Endothelial cell (in vitro differentiated cells): ENCODE results near the gene PRR7. TPM values are rescaled to one million over a fixed set of nuclear protein-coding genes. Genes with fewer than 3 reads are reported as not detected.

Source experiments
- DNase-seq: peaks from one replicate; pipeline ENCODE4 v3.0.0; 2021; ENCODE audit warnings: low spot score
- H3K27ac Mint-ChIP-seq: one replicate; pipeline ENCODE4 v1.8.0; 2021; ENCODE audit warnings: mixed read lengths, inconsistent platforms; ENCODE audit not compliant: unreplicated experiment
- H3K27me3 Mint-ChIP-seq: one replicate; pipeline ENCODE4 v1.8.0; 2021; ENCODE audit warnings: mild to moderate bottlenecking, moderate library complexity, mixed read lengths, inconsistent platforms; ENCODE audit not compliant: unreplicated experiment
- H3K36me3 Mint-ChIP-seq: one replicate; pipeline ENCODE4 v1.8.0; 2021; ENCODE audit warnings: mild to moderate bottlenecking, low read depth, mixed read lengths, inconsistent platforms; ENCODE audit not compliant: unreplicated experiment
- H3K4me1 Mint-ChIP-seq: one replicate; pipeline ENCODE4 v1.8.0; 2021; ENCODE audit warnings: mild to moderate bottlenecking, mixed read lengths, inconsistent platforms; ENCODE audit not compliant: unreplicated experiment
- H3K4me3 Mint-ChIP-seq: one replicate; pipeline ENCODE4 v1.8.0; 2021; ENCODE audit warnings: mild to moderate bottlenecking, mixed read lengths, inconsistent platforms; ENCODE audit not compliant: unreplicated experiment
- H3K9me3 Mint-ChIP-seq: one replicate; pipeline ENCODE4 v1.8.0; 2021; ENCODE audit warnings: mixed read lengths, inconsistent platforms; ENCODE audit not compliant: unreplicated experiment
- CTCF ChIP-seq: fragments of 200-600 bp; sonication (generic); IDR thresholded peaks from one replicate; pipeline ENCODE4 v1.5.0; 2021; ENCODE audit warnings: antibody characterized with exemption; ENCODE audit not compliant: unreplicated experiment
- long read RNA-seq: library from polyadenylated mRNA; unstranded; transcript quantifications from one replicate; pipeline ENCODE4 v2.0.0, GENCODE V29; 2020; ENCODE audit not compliant: unreplicated experiment
- total RNA-seq: library from RNA; stranded (reverse); fragmentation: NEBNext Ultra II Directional; extraction: Animal tissue kit (Norgen Biotek cat#: 25700); gene quantifications from one replicate; pipeline ENCODE4 v1.2.1, GENCODE V29; 2021; ENCODE audit not compliant: unreplicated experiment

The PRR7 gene
- 0.97 TPM for total RNA-seq
- long read RNA-seq: 0 reads

- peaks cover 12% of the 10 kb centered on the region for H3K4me1 Mint-ChIP-seq
- H3K9me3 Mint-ChIP-seq: no peaks in the 10 kb centered on the region
- no peak for TF ChIP-seq CTCF
- peaks cover 11% of the 10 kb centered on the region for H3K36me3 Mint-ChIP-seq
- peak; percentile 47 for DNase-seq
- peak within 1 kb of the TSS; percentile 83 for H3K27ac Mint-ChIP-seq
- H3K4me3 Mint-ChIP-seq: peak within 1 kb of the TSS; percentile 80
- H3K27me3 Mint-ChIP-seq: peaks cover 29% of the 10 kb centered on the region
Measured at GRCh38 chr5:177446200-177447065, at the start of gene PRR7. TSS of gene PRR7 (plus strand) at chr5:177446814. CDS start at chr5:177455068, 8,254 bp downstream.

GRCh38 chr5:177397875-177398390 is 48.7 kb upstream of the PRR7 start:
- Mint-ChIP-seq H3K36me3 (peaks cover 3% of the 10 kb centered on the region), H3K9me3 (no peaks in the 10 kb centered on the region), H3K4me3 (no peak overlapping the region), H3K4me1 (peaks cover 16% of the 10 kb centered on the region), H3K27me3 (peaks cover 10% of the 10 kb centered on the region), H3K27ac (no peak overlapping the region)
- no peak for DNase-seq
- TF ChIP-seq CTCF: no peak

GRCh38 chr5:177399997-177400868 is 46.4 kb upstream of the PRR7 start, which contains the start of gene PFN3:
TSS of gene PFN3 (minus strand) at chr5:177400661. CDS start at chr5:177400576, 85 bp downstream.
- H3K27me3 Mint-ChIP-seq: peaks cover 13% of the 10 kb centered on the region
- H3K9me3 Mint-ChIP-seq: no peaks in the 10 kb centered on the region
- H3K36me3 Mint-ChIP-seq: peaks cover 3% of the 10 kb centered on the region
- DNase-seq: no peak
- no peak for TF ChIP-seq CTCF
- no peak within 1 kb of the TSS for H3K27ac Mint-ChIP-seq
- H3K4me3 Mint-ChIP-seq: no peak within 1 kb of the TSS
- H3K4me1 Mint-ChIP-seq: peaks cover 15% of the 10 kb centered on the region

GRCh38 chr5:177402271-177403043 is 44.2 kb upstream of the PRR7 start:
- Mint-ChIP-seq H3K27ac (no peak overlapping the region), H3K9me3 (no peaks in the 10 kb centered on the region), H3K4me3 (peak overlapping the region; percentile 83), H3K4me1 (peaks cover 7% of the 10 kb centered on the region), H3K36me3 (peaks cover 3% of the 10 kb centered on the region), H3K27me3 (peaks cover 16% of the 10 kb centered on the region)
- TF ChIP-seq CTCF: peak; percentile 41
- peak; percentile 61 for DNase-seq
